ENCODE measurements around the gene GRB10. TPM values are rescaled to one million over a fixed set of nuclear protein-coding genes. Genes with fewer than 3 reads are reported as not detected.

The GRB10 gene
- not detected for polyA plus RNA-seq (2012; ENCODE audit: missing spikeins)

- FAIRE-seq (no peak), DNase-seq (ENCODE audit: insufficient read length) (no peak)
- no peak for TF ChIP-seq POLR2A (IDR thresholded peaks at IDR 0.05; ENCODE audit: low read depth, low read length)
- TF ChIP-seq POLR2AphosphoS5 (IDR thresholded peaks at IDR 0.05; ENCODE audit: low read depth, low read length) = no peak
- TF ChIP-seq TAF1 (IDR thresholded peaks at IDR 0.05; ENCODE audit: borderline replicate concordance, low read depth, low read length) = no peak
Measured at GRCh38 chr7:50782375-50783208, at the start of gene GRB10. Gene GRB10, minus strand, starts transcription at chr7:50782896. Its CDS starts 50,574 bp downstream, at chr7:50732322.

DNA sequence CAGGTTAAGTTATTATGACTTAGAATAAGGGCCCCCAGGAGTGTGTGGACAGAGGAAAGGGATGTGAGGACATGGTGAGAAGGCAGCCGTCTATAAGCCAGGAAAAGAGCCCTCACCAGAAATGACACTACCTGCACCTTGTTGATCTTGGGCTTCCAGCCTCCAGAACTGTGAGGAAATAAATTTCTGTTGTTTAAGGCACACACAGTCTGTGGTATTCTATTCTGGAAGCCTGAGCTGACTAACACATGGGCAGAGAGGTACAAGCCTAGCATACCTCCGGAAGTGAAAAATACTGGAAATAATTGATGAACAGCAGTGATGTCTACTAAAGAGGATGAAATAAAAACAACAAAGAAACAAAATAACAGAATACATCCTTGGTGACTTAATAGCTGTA is 46.1 kb upstream of the GRB10 start:
- DNase-seq (ENCODE audit: insufficient read length) (no peak), FAIRE-seq (no peak)
- TF ChIP-seq POLR2AphosphoS5 (IDR thresholded peaks at IDR 0.05; ENCODE audit: low read depth, low read length) (no peak), TAF1 (IDR thresholded peaks at IDR 0.05; ENCODE audit: borderline replicate concordance, low read depth, low read length) (no peak)

GRCh38 chr7:50828116-50828515 is 45.4 kb upstream of the GRB10 start:
- FAIRE-seq = no peak
- DNase-seq (ENCODE audit: insufficient read length) = no peak
- no peak for TF ChIP-seq POLR2A (IDR thresholded peaks at IDR 0.05; ENCODE audit: low read depth, low read length)
- no peak for TF ChIP-seq TAF1 (IDR thresholded peaks at IDR 0.05; ENCODE audit: borderline replicate concordance, low read depth, low read length)
- TF ChIP-seq POLR2AphosphoS5 (IDR thresholded peaks at IDR 0.05; ENCODE audit: low read depth, low read length) = no peak

DNA sequence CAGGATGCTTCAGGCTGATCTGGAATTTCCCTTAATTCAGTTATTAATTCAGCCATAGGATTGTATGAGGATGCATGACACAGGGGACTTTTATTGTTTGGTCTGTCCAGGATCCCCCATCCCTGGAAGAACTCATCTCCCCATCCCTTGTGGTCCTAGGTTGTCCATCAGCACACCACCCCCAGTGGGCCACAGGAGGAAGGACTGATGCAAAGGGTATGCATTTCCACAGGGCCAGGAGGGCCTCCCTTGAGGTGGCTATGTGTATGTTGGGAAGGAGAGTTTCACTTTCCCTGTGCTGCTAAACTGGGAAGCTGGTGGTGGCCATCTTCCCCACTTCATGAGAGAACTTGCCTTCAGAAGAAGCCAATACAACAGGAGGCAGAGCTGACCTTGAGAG is 44.6 kb upstream of the GRB10 start:
- DNase-seq (ENCODE audit: insufficient read length) (no peak), FAIRE-seq (no peak)
- no peak for TF ChIP-seq TAF1 (IDR thresholded peaks at IDR 0.05; ENCODE audit: borderline replicate concordance, low read depth, low read length)
- TF ChIP-seq POLR2AphosphoS5 (IDR thresholded peaks at IDR 0.05; ENCODE audit: low read depth, low read length) = no peak
- TF ChIP-seq POLR2A (IDR thresholded peaks at IDR 0.05; ENCODE audit: low read depth, low read length) = no peak

- no peak for DNase-seq (ENCODE audit: insufficient read length)
- no peak for FAIRE-seq
- TF ChIP-seq POLR2AphosphoS5 (IDR thresholded peaks at IDR 0.05; ENCODE audit: low read depth, low read length) = no peak
- TF ChIP-seq POLR2A (IDR thresholded peaks at IDR 0.05; ENCODE audit: low read depth, low read length) = no peak
- no peak for TF ChIP-seq TAF1 (IDR thresholded peaks at IDR 0.05; ENCODE audit: borderline replicate concordance, low read depth, low read length)
Measured at GRCh38 chr7:50826371-50827172, 43.9 kb upstream of the GRB10 start.

- no peak for FAIRE-seq
- DNase-seq (ENCODE audit: insufficient read length) = no peak
- TF ChIP-seq TAF1 (IDR thresholded peaks at IDR 0.05; ENCODE audit: borderline replicate concordance, low read depth, low read length) = no peak
- TF ChIP-seq POLR2A (IDR thresholded peaks at IDR 0.05; ENCODE audit: low read depth, low read length) = no peak
- TF ChIP-seq POLR2AphosphoS5 (IDR thresholded peaks at IDR 0.05; ENCODE audit: low read depth, low read length) = no peak
Measured at GRCh38 chr7:50825465-50825864, 42.8 kb upstream of the GRB10 start.

DNA sequence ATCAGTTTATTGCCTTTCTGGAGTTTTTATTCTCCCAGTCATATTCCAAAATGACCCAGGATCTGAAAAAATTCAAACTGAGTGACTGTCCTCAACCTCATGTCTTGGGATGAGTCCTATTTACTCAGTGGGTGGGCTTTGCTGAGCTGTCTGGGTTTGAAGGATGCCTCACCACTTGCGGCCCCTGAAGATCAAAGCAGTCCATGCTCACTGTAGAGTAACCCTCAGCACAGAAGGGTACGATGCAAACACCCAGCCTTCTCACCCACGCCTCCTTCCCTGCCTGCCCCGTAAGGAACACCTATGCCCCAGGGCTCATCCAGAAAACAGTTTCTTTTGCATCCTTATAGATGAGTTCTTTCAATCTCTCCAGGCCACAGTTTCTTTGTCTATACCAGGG is 42.2 kb upstream of the GRB10 start:
- no peak for TF ChIP-seq POLR2AphosphoS5 (IDR thresholded peaks at IDR 0.05; ENCODE audit: low read depth, low read length)
- TF ChIP-seq TAF1 (IDR thresholded peaks at IDR 0.05; ENCODE audit: borderline replicate concordance, low read depth, low read length) = no peak
- TF ChIP-seq POLR2A (IDR thresholded peaks at IDR 0.05; ENCODE audit: low read depth, low read length) = no peak
- no peak for FAIRE-seq

DNA sequence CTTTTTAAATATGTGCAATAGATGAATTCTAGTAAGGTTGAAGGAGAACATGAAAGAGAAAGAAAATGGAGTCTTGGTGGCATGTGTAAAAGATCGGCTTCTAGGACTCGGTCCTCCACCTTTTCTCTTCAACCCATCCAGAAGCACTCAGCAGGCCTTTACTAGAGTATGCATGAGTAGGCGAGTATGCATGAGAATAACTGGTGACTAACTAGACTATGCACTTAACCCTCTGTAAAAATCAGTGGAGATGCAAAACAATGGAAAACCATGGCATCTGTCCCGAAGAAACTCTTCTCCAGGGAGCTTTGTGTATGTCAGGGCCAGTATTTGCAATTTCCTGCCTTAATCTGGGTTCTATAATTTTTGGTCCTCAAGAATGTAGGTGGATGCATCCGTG is 40.0 kb upstream of the GRB10 start:
- TF ChIP-seq POLR2AphosphoS5 (IDR thresholded peaks at IDR 0.05; ENCODE audit: low read depth, low read length) (no peak), POLR2A (IDR thresholded peaks at IDR 0.05; ENCODE audit: low read depth, low read length) (no peak), TAF1 (IDR thresholded peaks at IDR 0.05; ENCODE audit: borderline replicate concordance, low read depth, low read length) (no peak)
- FAIRE-seq (no peak), DNase-seq (ENCODE audit: insufficient read length) (no peak)

More for the DNA sequence above, 42.2 kb upstream of the GRB10 start:
- DNase-seq (ENCODE audit: insufficient read length) = no peak

GRCh38 chr7:50822110-50822509 is 39.4 kb upstream of the GRB10 start:
- FAIRE-seq = no peak
- no peak for DNase-seq (ENCODE audit: insufficient read length)
- TF ChIP-seq POLR2A (IDR thresholded peaks at IDR 0.05; ENCODE audit: low read depth, low read length) = no peak
- no peak for TF ChIP-seq TAF1 (IDR thresholded peaks at IDR 0.05; ENCODE audit: borderline replicate concordance, low read depth, low read length)
- TF ChIP-seq POLR2AphosphoS5 (IDR thresholded peaks at IDR 0.05; ENCODE audit: low read depth, low read length) = no peak

- FAIRE-seq (no peak), DNase-seq (ENCODE audit: insufficient read length) (no peak)
- no peak for TF ChIP-seq POLR2AphosphoS5 (IDR thresholded peaks at IDR 0.05; ENCODE audit: low read depth, low read length)
Measured at GRCh38 chr7:50821457-50822008, 38.8 kb upstream of the GRB10 start.

DNA sequence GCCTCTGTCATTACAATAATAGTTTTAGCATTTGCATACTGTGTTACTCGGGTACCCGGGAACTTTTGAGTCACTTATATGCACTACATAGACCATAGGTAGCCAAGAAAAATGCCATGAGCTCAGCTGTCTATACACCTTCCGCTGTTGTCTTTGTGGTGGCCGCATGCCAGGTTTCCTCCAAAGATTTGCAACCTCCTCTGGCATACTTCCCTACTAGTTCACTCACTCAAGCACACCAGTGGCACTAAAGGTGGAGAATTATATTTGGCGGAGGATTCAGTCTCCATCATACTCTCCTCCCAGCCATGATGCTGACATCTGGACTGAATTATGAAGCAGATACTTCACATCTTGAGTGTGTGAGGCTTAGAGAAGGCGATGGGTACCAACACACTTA is 35.6 kb upstream of the GRB10 start:
- DNase-seq (ENCODE audit: insufficient read length) = no peak
- no peak for FAIRE-seq
- TF ChIP-seq POLR2A (IDR thresholded peaks at IDR 0.05; ENCODE audit: low read depth, low read length) (no peak), TAF1 (IDR thresholded peaks at IDR 0.05; ENCODE audit: borderline replicate concordance, low read depth, low read length) (no peak), POLR2AphosphoS5 (IDR thresholded peaks at IDR 0.05; ENCODE audit: low read depth, low read length) (no peak)

Data from GM12892 (cell line).